K562 (cell line): Measurements from ENCODE around the gene MEGF11.

ENCODE experiments used
- CBFB ChIP-seq: sonication (generic); formaldehyde crosslinking; IDR thresholded peaks from 2 replicates; pipeline ENCODE4 v1.4.0; 2020; ENCODE audit warnings: mild to moderate bottlenecking, missing genetic modification reagents
- CHD2 ChIP-seq: IDR thresholded peaks from 2 replicates; pipeline ENCODE4 v1.6.1; 2011; ENCODE audit warnings: low read depth, low read length
- CHD4 ChIP-seq: fragments of 200-600 bp; sonication (generic); IDR thresholded peaks from 3 replicates; pipeline ENCODE4 v1.6.1; 2012; ENCODE audit warnings: low read depth, mild to moderate bottlenecking, mixed read lengths, low read length, inconsistent platforms; ENCODE audit not compliant: insufficient read depth, insufficient replicate concordance, poor library complexity, severe bottlenecking
- GTF2B ChIP-seq: IDR thresholded peaks from 2 replicates; pipeline ENCODE4 v1.6.1; 2011; ENCODE audit not compliant: insufficient read length; ENCODE audit errors: extremely low read depth
- MAZ ChIP-seq, 2 experiments: fragments of 450-650 bp in 1 of 2; sonication (generic) in 1 of 2; formaldehyde crosslinking; IDR thresholded peaks in 1 of 2; conservative IDR thresholded peaks in 1 of 2; 2 replicates each; pipeline versions ENCODE4 v1.4.0 to v1.5.0; 2020; ENCODE audit warnings: mild to moderate bottlenecking in 1 of 2, missing genetic modification reagents in 1 of 2
- SIX5 ChIP-seq, 2 experiments: IDR thresholded peaks; 2 replicates each; pipeline ENCODE4 v1.6.1; 2011; ENCODE audit warnings: low read length in 2 of 2, borderline replicate concordance in 1 of 2, low read depth in 1 of 2, mild to moderate bottlenecking in 1 of 2, moderate library complexity in 1 of 2; ENCODE audit not compliant: insufficient read depth in 1 of 2
- ZBTB33 ChIP-seq: sonication (generic); formaldehyde crosslinking; IDR thresholded peaks from 2 replicates; pipeline ENCODE4 v1.8.1; 2023; ENCODE audit warnings: mild to moderate bottlenecking, missing genetic modification reagents
- ZNF146 ChIP-seq: IDR thresholded peaks from one replicate; pipeline ENCODE4 v1.6.1; 2018; ENCODE audit warnings: missing compliant biosample characterization; ENCODE audit not compliant: unreplicated experiment

GRCh38 chr15:66186049-66186825 is 67.3 kb downstream of the MEGF11 start:
- TF ChIP-seq CHD2 (no peak), ZNF146 (no peak), CBFB (CRISPR knock-in tag) (no peak), CHD4 (no peak), MAZ (CRISPR knock-in tag; conservative IDR thresholded peaks at IDR 0.05 in 1 of 2, IDR thresholded peaks at IDR 0.05 in 1 of 2) (no peak), SIX5 (IDR thresholded peaks at IDR 0.05; ENCODE audit: borderline replicate concordance in 1 of 2, insufficient read depth in 1 of 2, low read depth in 1 of 2, low read length in 2 of 2) (no peak), ZBTB33 (CRISPR knock-in tag) (no peak), GTF2B (no peak)
